ENCODE data around the gene RNF223. TPM values are rescaled to one million over a fixed set of nuclear protein-coding genes. Genes with fewer than 3 reads are reported as not detected.

Gene RNF223
- total RNA-seq, 2 donors from 2014 or later: not detected

DNA sequence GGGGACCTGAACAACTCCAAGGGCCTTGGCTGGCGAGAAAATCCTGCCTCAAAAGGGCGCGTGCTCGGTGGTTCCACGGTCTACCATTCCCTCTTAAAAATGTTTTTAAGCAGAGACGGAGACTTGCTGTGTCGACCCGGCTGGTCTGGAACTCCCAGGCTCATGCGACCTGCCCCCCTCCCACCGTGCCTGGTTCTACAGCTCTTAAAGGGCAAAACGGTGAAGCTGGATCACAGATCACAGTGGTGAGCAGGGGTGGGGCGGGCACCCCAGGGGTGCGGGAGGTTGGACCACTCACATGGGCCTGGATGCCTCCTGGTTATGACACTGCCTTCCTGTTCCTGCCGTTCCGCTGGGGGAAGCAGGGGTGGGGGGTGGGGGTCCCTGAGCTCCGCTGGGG is 46.0 kb upstream of the RNF223 start:
- TF ChIP-seq, protein P1, sequence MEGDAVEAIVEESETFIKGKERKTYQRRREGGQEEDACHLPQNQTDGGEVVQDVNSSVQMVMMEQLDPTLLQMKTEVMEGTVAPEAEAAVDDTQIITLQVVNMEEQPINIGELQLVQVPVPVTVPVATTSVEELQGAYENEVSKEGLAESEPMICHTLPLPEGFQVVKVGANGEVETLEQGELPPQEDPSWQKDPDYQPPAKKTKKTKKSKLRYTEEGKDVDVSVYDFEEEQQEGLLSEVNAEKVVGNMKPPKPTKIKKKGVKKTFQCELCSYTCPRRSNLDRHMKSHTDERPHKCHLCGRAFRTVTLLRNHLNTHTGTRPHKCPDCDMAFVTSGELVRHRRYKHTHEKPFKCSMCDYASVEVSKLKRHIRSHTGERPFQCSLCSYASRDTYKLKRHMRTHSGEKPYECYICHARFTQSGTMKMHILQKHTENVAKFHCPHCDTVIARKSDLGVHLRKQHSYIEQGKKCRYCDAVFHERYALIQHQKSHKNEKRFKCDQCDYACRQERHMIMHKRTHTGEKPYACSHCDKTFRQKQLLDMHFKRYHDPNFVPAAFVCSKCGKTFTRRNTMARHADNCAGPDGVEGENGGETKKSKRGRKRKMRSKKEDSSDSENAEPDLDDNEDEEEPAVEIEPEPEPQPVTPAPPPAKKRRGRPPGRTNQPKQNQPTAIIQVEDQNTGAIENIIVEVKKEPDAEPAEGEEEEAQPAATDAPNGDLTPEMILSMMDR (IDR thresholded peaks at IDR 0.05): no peak
- H3K27ac ChIP-seq: no peak overlapping the region
- DNase-seq (ENCODE audit: low spot score): no peak
- H3K4me3 ChIP-seq: no peak overlapping the region
- no peaks in the 10 kb centered on the region for H3K27me3 ChIP-seq
- no peaks in the 10 kb centered on the region for H3K36me3 ChIP-seq
- peaks cover 0 to 17% of the 10 kb centered on the region in 2 donors for H3K4me1 ChIP-seq
- H3K9me3 ChIP-seq: no peaks in the 10 kb centered on the region

DNA sequence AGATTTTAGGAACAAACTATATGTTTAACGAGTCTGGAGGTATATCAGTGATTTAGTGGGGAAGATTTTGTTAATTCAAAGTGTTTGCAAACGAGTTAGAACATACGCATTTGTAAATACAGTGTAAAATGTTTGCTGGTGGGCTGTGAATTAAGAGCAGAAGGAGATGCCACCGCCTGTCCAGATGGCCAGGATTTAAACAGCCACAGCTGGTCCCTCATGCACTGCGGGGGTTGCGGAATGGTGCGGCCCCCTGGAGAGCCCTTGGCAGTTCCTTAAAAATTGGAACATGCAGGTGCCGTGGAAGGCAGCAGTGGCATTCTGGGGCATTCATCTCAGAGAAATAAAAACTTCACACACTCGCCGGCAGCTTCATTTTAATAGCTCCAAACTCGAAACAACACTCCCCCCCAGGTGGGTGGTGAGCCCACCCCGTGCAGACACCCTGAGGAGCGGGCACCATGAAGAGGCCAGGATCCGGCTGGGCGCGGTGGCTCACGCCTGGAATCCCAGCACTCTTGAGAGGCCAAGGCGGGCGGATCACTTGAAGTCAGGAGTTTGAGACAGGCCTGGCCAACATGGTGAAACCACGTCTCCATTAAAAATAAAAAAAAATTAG is 45.3 kb upstream of the RNF223 start:
- TF ChIP-seq, protein P1 (IDR thresholded peaks at IDR 0.05): no peak
- Histone ChIP-seq H3K36me3 (no peaks in the 10 kb centered on the region), H3K27me3 (no peaks in the 10 kb centered on the region), H3K4me1 (peaks cover 0 to 24% of the 10 kb centered on the region in 2 donors), H3K27ac (no peak overlapping the region), H3K9me3 (no peaks in the 10 kb centered on the region), H3K4me3 (no peak overlapping the region)
- DNase-seq (ENCODE audit: low spot score): no peak

DNA sequence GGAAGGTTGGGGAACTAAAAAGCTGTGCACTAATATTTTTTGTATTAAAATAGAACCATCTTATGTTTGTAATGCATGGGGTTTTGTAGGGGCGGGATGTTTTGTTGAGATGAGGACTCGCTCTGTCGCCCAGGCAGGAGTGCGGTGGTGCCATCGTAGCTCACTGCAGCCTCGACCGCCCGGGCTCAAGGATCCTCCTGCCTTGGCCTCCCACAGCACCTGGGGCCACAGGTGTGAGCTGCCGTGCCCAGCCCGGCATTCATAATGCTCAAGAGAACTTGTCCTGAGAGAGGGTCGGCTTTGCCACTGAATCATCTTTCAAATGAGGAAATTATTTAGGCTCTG is 44.7 kb upstream of the RNF223 start:
- no peaks in the 10 kb centered on the region for H3K36me3 ChIP-seq
- DNase-seq (ENCODE audit: low spot score): no peak

DNA sequence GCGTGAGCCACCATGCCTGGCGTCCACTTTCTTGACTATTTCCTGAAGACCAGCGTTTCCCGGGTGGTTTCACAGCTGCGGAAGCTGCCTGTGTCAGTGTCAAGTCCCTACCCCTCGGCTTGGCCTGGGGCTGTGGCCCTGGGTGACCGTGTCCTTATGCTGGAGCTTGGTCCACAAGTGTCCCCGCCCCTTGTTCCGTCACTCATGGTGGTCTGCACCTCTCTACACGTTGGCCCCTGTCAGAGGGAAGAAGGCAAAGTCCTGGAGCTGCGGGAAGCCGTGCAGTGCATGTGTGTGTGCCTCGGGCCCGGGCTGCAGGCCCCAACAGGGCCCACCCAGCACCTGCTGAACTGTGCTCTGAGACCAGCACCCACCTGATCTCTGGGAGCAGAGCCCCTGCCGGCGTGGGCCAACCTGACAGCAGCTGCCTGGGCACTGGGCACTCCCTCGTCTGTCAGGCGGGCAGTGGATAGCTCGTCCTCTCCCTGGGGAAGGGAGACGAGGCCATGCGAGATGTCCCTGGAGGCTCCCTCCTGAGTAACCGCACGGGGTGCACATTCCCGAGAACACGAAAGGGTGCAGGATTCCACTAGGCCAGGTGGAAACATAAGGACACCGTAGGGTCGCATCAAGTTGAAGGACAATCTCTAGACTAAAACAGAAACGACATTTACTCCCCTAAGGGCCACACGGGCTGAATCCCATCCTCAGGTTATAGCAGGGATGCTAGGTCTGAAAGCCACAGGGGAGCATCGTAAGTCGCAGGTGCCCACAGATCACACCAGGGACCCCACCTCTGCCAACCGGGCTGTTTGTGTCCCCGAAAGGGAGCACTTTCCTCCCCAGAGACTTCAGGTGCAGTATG is 44.1 kb upstream of the RNF223 start:
- Histone ChIP-seq H3K27me3 (no peaks in the 10 kb centered on the region), H3K27ac (no peak overlapping the region), H3K4me3 (no peak overlapping the region), H3K36me3 (no peaks in the 10 kb centered on the region), H3K9me3 (peaks cover 0 to 4% of the 10 kb centered on the region in 2 donors), H3K4me1 (peaks cover 0 to 24% of the 10 kb centered on the region in 2 donors)
- DNase-seq (ENCODE audit: low spot score): no peak
- TF ChIP-seq, protein P1 (IDR thresholded peaks at IDR 0.05): no peak

More for the DNA sequence above, 44.7 kb upstream of the RNF223 start:
- Histone ChIP-seq H3K4me3 (no peak overlapping the region), H3K9me3 (no peaks in the 10 kb centered on the region), H3K4me1 (peaks cover 0 to 24% of the 10 kb centered on the region in 2 donors), H3K27me3 (no peaks in the 10 kb centered on the region), H3K27ac (no peak overlapping the region)
- TF ChIP-seq, protein P1 (IDR thresholded peaks at IDR 0.05): no peak

DNA sequence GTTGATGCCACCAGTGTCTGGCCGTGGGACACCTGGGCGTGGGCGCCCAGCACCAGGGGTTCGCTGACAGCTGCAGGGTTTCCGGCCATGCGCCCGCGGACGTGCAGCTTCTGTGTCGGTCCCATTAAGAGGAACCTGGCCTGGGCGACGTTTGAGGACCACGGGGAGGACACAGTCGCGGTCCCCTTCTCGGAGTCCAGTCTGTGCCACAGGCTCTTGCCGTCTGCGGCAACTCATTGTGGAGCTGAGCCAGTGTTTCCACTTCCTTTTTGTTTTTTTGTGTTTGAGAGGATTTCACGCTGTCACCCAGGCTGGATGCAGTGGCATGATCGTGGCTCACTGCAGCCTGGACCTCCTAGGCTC is 43.3 kb upstream of the RNF223 start:
- Histone ChIP-seq H3K27me3 (no peaks in the 10 kb centered on the region), H3K9me3 (peaks cover 0 to 6% of the 10 kb centered on the region in 2 donors), H3K36me3 (no peaks in the 10 kb centered on the region), H3K4me3 (no peak overlapping the region), H3K4me1 (peaks cover 0 to 22% of the 10 kb centered on the region in 2 donors), H3K27ac (no peak overlapping the region)
- no peak for DNase-seq (ENCODE audit: low spot score)
- TF ChIP-seq, protein P1 (IDR thresholded peaks at IDR 0.05): no peak
